Renal cortical epithelial cell (primary cell): Measurements from ENCODE around the gene SPAST. TPM values are rescaled to one million over a fixed set of nuclear protein-coding genes. Genes with fewer than 3 reads are reported as not detected.
A peak's percentile ranks its signal among the peaks of the same experiment; 100 is the strongest.
"Not testable (repeated sequence)": the region's sequence is repeated elsewhere in the genome, so short reads cannot be mapped to it uniquely, and the experiment has no call there.

Experiments used
- DNase-seq: peaks from one replicate; pipeline ENCODE4 v3.0.0-alpha.2; 2011; ENCODE audit warnings: low read depth
- total RNA-seq: library from RNA; depleted of rRNA; stranded (reverse); fragments of >200 nt; gene quantifications from 2 replicates; pipeline ENCODE4 v1.2.3, GENCODE V29; 2014

Gene SPAST
- total RNA-seq, 1 donor from 2014 or later: 33.1 TPM

DNA sequence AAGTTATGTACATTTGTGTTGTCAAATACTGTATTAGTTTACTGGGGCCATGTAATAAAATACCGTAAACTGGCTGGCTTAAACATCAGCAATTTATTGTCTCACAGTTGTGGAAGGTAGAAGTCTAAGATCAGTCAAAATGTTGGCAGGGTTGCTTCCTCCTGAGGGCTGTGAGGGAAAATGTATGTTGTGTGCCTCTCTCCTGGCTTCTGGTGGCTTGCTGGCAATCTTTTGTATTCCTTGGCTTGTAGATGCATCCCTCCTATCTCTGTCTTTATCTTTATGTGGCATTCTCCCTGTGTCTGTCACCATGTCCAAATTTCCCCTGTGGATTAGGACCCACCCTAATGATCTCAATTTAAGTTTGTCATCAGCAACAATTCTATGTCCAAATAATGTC, 65.3 kb downstream of the SPAST start:
- no peak for DNase-seq

DNA sequence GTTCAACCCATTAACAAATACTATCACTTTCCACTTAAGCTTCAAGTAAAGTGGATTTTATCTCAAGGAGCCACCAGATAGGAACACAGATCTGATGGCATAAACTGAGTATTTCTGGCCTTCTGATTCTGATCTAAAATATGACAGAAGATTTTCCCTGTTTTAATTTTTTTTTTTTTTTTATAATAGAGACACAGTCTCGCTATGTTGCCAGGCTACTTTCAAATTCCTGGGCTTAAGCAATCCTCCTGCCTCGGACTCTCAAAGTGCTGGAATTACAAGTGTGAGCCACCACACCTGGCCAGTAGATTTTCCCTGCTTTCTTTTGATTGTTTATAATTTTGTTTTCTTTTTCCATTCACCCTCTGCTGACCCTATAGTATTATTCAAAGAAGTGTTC, 65.7 kb downstream of the SPAST start:
- DNase-seq: no peak

- DNase-seq: peak; percentile 86
Observed at GRCh38 chr2:32135409-32135808, 72.1 kb downstream of the SPAST start.

GRCh38 chr2:32136097-32136496, 72.7 kb downstream of the SPAST start:
- peak; percentile 19 for DNase-seq

DNA sequence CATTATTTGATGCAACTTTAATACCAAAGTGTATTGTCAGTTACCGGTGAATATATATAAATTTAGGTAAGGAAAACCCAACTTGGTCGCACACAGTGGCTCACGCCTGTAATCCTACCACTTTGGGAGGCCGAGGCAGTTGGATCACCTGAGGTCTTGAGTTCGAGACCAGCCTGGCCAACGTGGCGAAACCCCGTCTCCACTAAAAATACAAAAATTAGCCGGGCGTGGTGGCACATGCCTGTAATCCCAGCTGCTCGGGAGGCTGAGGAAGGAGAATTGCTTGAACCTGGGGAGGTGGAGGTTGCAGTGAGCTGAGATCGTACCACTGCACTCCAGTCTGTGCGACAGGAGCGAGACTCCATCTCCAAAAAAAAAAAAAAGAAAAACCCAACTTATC, 88.2 kb downstream of the SPAST start:
- not testable (repeated sequence) for DNase-seq

DNA sequence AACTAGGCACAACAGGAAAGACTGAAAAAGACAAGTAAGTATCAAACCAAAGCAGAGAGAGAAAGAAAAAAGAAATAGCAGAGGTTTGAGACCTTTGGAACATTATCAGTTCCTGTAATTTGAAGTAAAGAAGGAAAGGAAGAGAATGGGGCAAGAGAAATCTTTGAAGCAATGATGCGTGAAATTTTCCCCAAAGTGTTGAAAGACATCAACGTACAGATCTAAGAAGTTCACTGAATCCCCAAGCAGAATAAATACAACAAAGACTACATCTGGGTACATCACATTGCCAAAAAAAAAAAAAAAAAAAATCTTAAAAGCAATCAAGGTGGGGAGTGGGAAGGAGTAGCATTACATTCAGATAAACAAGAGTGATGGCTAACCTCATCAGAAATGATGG, 96.3 kb downstream of the SPAST start:
- DNase-seq: no peak

GRCh38 chr2:32161296-32161695, 97.9 kb downstream of the SPAST start:
- no peak for DNase-seq

DNA sequence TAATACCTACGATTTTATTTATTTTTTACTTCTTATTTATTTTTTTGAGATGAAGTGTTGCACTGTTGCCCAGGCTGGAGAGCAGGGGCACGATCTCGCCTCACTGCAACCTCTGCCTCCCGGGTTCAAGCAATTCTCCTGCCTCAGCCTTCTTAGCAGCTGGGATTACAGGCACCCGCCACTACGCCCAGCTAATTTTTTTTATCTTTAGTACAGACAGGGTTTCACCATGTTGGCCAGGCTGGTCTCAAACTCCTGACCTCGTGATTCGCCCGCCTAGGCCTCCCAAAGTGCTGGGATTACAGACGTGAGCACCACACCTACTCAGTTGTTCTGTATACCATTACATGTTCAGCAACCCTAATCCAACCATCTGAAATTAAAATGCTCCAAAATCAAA, 100.9 kb downstream of the SPAST start:
- not testable (repeated sequence) for DNase-seq

- not testable (repeated sequence) for DNase-seq
Observed at GRCh38 chr2:32165027-32165347, 101.6 kb downstream of the SPAST start.

- DNase-seq: no peak
Observed at GRCh38 chr2:32166115-32166574, 102.8 kb downstream of the SPAST start.

DNA sequence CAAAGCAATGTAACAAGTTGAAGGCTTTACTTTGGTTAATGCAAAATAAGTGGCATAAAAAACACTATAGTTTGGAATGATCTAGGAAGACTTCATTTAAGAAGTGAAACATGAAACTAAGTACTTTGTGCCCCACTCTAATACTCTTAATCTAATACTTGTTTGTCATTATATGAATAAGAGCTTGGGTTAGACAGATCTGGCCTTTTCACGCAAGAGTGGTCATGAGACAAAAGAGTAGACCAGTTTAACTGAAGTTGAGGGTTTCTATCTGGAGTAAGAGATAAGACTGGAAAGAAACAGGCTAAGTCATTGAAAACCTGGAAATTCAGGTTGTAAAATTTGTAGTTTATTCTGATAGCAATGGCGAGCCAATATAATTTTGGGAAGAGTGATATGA, 105.2 kb downstream of the SPAST start:
- peak; percentile 64 for DNase-seq

GRCh38 chr2:32172870-32173269, 109.5 kb downstream of the SPAST start:
- no peak for DNase-seq

- DNase-seq: no peak
Observed at GRCh38 chr2:32182667-32183066, 119.3 kb downstream of the SPAST start.

DNA sequence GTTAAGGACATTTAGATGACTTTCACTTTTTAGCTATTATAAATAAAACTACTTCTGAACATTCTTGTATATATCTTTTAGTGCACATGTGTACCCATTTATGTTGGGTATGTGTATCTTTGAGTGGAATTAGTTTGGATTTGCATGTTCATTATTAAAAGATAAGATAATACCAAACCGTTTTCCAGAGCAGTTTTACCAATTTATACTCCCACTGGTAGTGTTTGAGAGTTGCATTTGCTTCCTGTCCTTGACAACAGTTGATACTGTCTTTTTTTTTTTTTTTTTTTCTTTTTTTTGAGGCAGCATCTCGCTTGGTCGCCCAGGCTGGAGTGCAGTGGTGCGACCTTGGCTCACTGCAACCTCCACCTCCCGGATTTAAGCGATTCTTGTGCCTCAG, 125.7 kb downstream of the SPAST start:
- no peak for DNase-seq

GRCh38 chr2:32192418-32192817, 129.1 kb downstream of the SPAST start:
- DNase-seq: no peak

GRCh38 chr2:32200814-32201213, 137.5 kb downstream of the SPAST start:
- no peak for DNase-seq

GRCh38 chr2:32203428-32203827, 140.1 kb downstream of the SPAST start:
- DNase-seq: not testable (repeated sequence)

Other genes with a start within 250 kb of the SPAST start
- gene MEMO1, start 52.5 kb upstream of the SPAST start, total RNA-seq: 30.9 and 66.5 TPM in 2 replicates
- 54.7 and 61.0 TPM in 2 replicates for gene DPY30, start 23.8 kb upstream of the SPAST start, total RNA-seq
- 33.5 and 36.1 TPM in 2 replicates for gene SLC30A6, start 102.3 kb downstream of the SPAST start, total RNA-seq
- not detected in 2 replicates for gene NLRC4, start 201.3 kb downstream of the SPAST start, total RNA-seq
- 46.0 and 55.3 TPM in 2 replicates for gene YIPF4, start 214.3 kb downstream of the SPAST start, total RNA-seq